Measurements from ENCODE around the gene ABCD3. TPM values are rescaled to one million over a fixed set of nuclear protein-coding genes. Genes with fewer than 3 reads are reported as not detected.

Gene ABCD3
- total and polyA plus RNA-seq, 2 of the 8 experiments (the other 6 are each of a cell fraction or from before 2014, with no cell fraction given): 6.6 to 29.4 TPM

DNA sequence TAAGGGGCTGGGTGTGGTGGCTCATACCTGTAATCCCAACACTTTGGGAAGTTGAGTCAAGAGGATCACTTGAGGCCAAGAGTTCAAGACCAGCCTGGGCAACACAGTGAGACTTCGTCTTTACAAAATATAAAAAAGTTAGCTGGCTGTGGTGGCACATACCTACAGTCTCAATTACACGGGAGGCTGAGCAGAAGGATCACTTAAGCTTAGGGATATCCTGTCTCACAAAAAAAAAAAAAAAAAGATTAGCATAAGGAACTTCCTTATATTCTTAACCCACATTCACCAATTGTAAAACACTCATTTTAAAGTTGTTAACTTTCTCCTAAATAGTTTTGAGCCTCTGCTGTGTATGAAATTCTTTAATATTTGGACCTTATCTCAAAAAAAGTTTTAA is 53.1 kb downstream of the ABCD3 start (continued):
- no peak for TF ChIP-seq CHD7 (IDR thresholded peaks at IDR 0.05; ENCODE audit: insufficient replicate concordance, low read length)
